Nephron (organoid): ENCODE results near the gene SLC26A6.

Source experiments
- H3K27ac Mint-ChIP-seq, 3 experiments: 2 replicates each; pipeline ENCODE4 v1.8.0; 2020; ENCODE audit warnings: mixed read lengths in 3 of 3, mild to moderate bottlenecking in 2 of 3, moderate library complexity in 1 of 3
- H3K27me3 Mint-ChIP-seq: 2 replicates; pipeline ENCODE4 v1.8.0; 2021; ENCODE audit warnings: low read depth, mild to moderate bottlenecking, moderate library complexity, mixed read lengths
- H3K36me3 Mint-ChIP-seq: 2 replicates; pipeline ENCODE4 v1.8.0; 2020; ENCODE audit warnings: low read depth, mixed read lengths
- H3K4me1 Mint-ChIP-seq: 2 replicates; pipeline ENCODE4 v1.8.0; 2020; ENCODE audit warnings: mixed read lengths
- H3K4me3 Mint-ChIP-seq, 3 experiments: 2 replicates each; pipeline ENCODE4 v1.8.0; 2020; ENCODE audit warnings: mild to moderate bottlenecking in 3 of 3, mixed read lengths in 3 of 3, moderate library complexity in 2 of 3
- H3K9me3 Mint-ChIP-seq: 2 replicates; pipeline ENCODE4 v1.8.0; 2020; ENCODE audit warnings: mixed read lengths
- TF ChIP-seq, protein P1 (sequence below), 3 experiments: fragments of 200-600 bp; sonication (generic); IDR thresholded peaks; one replicate each; pipeline ENCODE4 v1.5.0; 2021; ENCODE audit warnings: antibody characterized with exemption in 3 of 3; ENCODE audit not compliant: unreplicated experiment in 3 of 3

SLC26A6 gene

DNA sequence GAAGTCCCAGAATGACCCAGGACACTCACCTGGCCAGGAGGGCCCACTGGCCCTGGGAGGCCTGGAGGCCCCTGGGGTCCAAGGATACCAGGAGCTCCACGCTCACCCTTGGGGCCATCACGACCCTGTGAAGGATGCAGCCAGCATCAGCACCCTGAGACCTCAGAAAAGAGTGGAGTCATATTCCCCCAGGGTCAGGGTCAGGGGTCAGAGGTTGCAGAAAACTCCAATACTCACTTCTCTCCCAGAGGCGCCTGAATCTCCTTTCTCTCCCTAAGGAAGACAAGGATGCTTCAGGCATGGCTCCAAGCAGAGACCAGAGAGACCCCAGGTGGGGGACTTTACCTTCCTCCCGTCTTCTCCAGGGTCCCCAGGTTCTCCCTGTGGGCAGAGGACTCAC, 58.6 kb downstream of the SLC26A6 start:
- H3K4me3 Mint-ChIP-seq = no peak overlapping the region
- TF ChIP-seq, protein P1, sequence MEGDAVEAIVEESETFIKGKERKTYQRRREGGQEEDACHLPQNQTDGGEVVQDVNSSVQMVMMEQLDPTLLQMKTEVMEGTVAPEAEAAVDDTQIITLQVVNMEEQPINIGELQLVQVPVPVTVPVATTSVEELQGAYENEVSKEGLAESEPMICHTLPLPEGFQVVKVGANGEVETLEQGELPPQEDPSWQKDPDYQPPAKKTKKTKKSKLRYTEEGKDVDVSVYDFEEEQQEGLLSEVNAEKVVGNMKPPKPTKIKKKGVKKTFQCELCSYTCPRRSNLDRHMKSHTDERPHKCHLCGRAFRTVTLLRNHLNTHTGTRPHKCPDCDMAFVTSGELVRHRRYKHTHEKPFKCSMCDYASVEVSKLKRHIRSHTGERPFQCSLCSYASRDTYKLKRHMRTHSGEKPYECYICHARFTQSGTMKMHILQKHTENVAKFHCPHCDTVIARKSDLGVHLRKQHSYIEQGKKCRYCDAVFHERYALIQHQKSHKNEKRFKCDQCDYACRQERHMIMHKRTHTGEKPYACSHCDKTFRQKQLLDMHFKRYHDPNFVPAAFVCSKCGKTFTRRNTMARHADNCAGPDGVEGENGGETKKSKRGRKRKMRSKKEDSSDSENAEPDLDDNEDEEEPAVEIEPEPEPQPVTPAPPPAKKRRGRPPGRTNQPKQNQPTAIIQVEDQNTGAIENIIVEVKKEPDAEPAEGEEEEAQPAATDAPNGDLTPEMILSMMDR (IDR thresholded peaks at IDR 0.05; ENCODE audit: unreplicated experiment in 3 of 3) = no peak
- H3K27ac Mint-ChIP-seq = no peak overlapping the region
- no peaks in the 10 kb centered on the region for H3K27me3 Mint-ChIP-seq
- H3K36me3 Mint-ChIP-seq = peaks cover 6% of the 10 kb centered on the region
- H3K4me1 Mint-ChIP-seq = no peaks in the 10 kb centered on the region
- no peaks in the 10 kb centered on the region for H3K9me3 Mint-ChIP-seq
